Neuronal stem cell (in vitro differentiated cells): ENCODE data around the gene COX7B2.

Experiments
- DNase-seq: peaks from one replicate; pipeline ENCODE4 v3.0.0-alpha.2; 2013; ENCODE audit warnings: low spot score
- H2AFZ ChIP-seq: one replicate; pipeline ENCODE4 v1.6.1; 2013; ENCODE audit warnings: mild to moderate bottlenecking, low read length, inconsistent platforms
- H2AK5ac ChIP-seq: 2 replicates; pipeline ENCODE4 v1.6.1; 2013; ENCODE audit warnings: low read depth, mild to moderate bottlenecking, inconsistent platforms, low read length, moderate library complexity, mixed read lengths
- H2BK120ac ChIP-seq: 2 replicates; pipeline ENCODE4 v1.6.1; 2013; ENCODE audit warnings: low read depth, mild to moderate bottlenecking, inconsistent platforms, low read length, moderate library complexity, mixed read lengths
- H2BK12ac ChIP-seq: one replicate; pipeline ENCODE4 v1.6.1; 2013; ENCODE audit warnings: low read length, inconsistent platforms
- H2BK15ac ChIP-seq: 2 replicates; pipeline ENCODE4 v1.6.1; 2013; ENCODE audit warnings: mild to moderate bottlenecking, low read length, inconsistent platforms, mixed read lengths
- H2BK5ac ChIP-seq: one replicate; pipeline ENCODE4 v1.6.1; 2013; ENCODE audit warnings: inconsistent platforms, mild to moderate bottlenecking, low read length, moderate library complexity
- H3K14ac ChIP-seq: one replicate; pipeline ENCODE4 v1.6.1; 2013; ENCODE audit warnings: low read length, inconsistent platforms
- H3K18ac ChIP-seq: 2 replicates; pipeline ENCODE4 v1.6.1; 2013; ENCODE audit warnings: low read length, inconsistent platforms
- H3K23ac ChIP-seq: 2 replicates; pipeline ENCODE4 v1.6.1; 2013; ENCODE audit warnings: low read depth, mild to moderate bottlenecking, mixed read lengths, low read length, inconsistent platforms; ENCODE audit not compliant: poor library complexity
- H3K27ac ChIP-seq: replicated peaks from 3 replicates; pipeline ENCODE4 v1.5.1; 2013; ENCODE audit warnings: low read length, inconsistent platforms
- H3K27me3 ChIP-seq, 3 experiments: 2 replicates each; pipeline ENCODE4 v1.6.1; 2013; ENCODE audit warnings: low read length in 3 of 3, mild to moderate bottlenecking in 2 of 3, inconsistent platforms in 1 of 3, low read depth in 1 of 3, mixed read lengths in 1 of 3, moderate library complexity in 1 of 3; ENCODE audit not compliant: control insufficient read depth in 3 of 3, insufficient read depth in 3 of 3
- H3K36me3 ChIP-seq, 2 donors: replicated peaks in 1 of 2; 2 replicates each; pipeline ENCODE4 v1.6.1; 2013; ENCODE audit warnings: low read length in 2 of 2; ENCODE audit not compliant: control insufficient read depth in 2 of 2, insufficient read depth in 2 of 2
- H3K4ac ChIP-seq: 2 replicates; pipeline ENCODE4 v1.6.1; 2013; ENCODE audit warnings: inconsistent platforms, mild to moderate bottlenecking, low read length, moderate library complexity
- H3K4me1 ChIP-seq, 2 donors: 1 replicate in 1 of 2; 2 replicates in 1 of 2; pipeline ENCODE4 v1.6.1; 2013; ENCODE audit warnings: low read length in 2 of 2, low read depth in 1 of 2; ENCODE audit not compliant: control insufficient read depth in 2 of 2, insufficient read depth in 1 of 2
- H3K4me2 ChIP-seq: one replicate; pipeline ENCODE4 v1.6.1; 2013; ENCODE audit warnings: mild to moderate bottlenecking, low read length, inconsistent platforms; ENCODE audit not compliant: insufficient read depth, poor library complexity, severe bottlenecking
- H3K4me3 ChIP-seq, 2 donors: 2 replicates each; pipeline ENCODE4 v1.5.1; 2013; ENCODE audit warnings: low read length in 2 of 2, mild to moderate bottlenecking in 2 of 2, inconsistent platforms in 1 of 2, moderate library complexity in 1 of 2
- H3K79me1 ChIP-seq: one replicate; pipeline ENCODE4 v1.6.1; 2013; ENCODE audit warnings: low read depth, mild to moderate bottlenecking, inconsistent platforms, low read length, moderate library complexity
- H3K9ac ChIP-seq: one replicate; pipeline ENCODE4 v1.6.1; 2013; ENCODE audit warnings: mild to moderate bottlenecking, low read depth, low read length, inconsistent platforms; ENCODE audit not compliant: poor library complexity
- H3K9me3 ChIP-seq, 2 donors: replicated peaks in 1 of 2; 2 replicates each; pipeline versions ENCODE3 to v1.6.1; 2013; ENCODE audit warnings: low read length in 2 of 2, mild to moderate bottlenecking in 2 of 2, inconsistent platforms in 1 of 2, low read depth in 1 of 2, mixed read lengths in 1 of 2, moderate library complexity in 1 of 2; ENCODE audit not compliant: control insufficient read depth in 2 of 2, insufficient read depth in 1 of 2
- H4K8ac ChIP-seq: one replicate; pipeline ENCODE4 v1.6.1; 2013; ENCODE audit warnings: low read depth, mild to moderate bottlenecking, inconsistent platforms, low read length, moderate library complexity
- H4K91ac ChIP-seq: one replicate; pipeline ENCODE4 v1.6.1; 2013; ENCODE audit warnings: low read length, low read depth, mild to moderate bottlenecking, inconsistent platforms; ENCODE audit not compliant: poor library complexity
- WGBS, 2 donors: extraction: QIAGEN DNeasy Blood & Tissue Kit; methylation state at CpG; one replicate each; pipeline ENCODE4 v1.1.7; 2013; ENCODE audit warnings: missing lambda C conversion rate in 2 of 2, mixed read lengths in 1 of 2; ENCODE audit not compliant: insufficient read length in 2 of 2, insufficient replicate concordance in 1 of 2; ENCODE audit errors: extremely low coverage in 2 of 2; 5-methylcytosine and 5-hydroxymethylcytosine counted together

The COX7B2 gene

DNA sequence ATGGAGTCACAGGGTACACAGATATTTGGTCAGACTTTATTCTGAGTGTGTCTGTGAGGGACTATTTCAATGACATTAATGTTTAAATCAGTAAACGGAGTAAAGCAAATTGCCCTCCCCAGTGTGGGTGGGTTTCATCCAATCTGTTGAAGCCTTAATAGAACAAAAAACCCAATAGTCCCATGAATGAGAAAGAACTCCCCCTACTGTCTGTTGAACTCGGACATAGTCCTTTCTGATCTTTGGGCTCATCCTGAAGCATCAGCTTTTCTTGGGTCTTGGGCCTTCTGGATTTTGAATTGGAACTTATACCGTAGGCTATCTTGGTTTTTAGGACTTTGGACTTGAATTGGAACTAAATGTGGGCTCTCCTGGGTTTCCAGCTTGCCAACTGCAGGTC, 193.6 kb downstream of the COX7B2 start:
- Histone ChIP-seq H3K79me1 (no peaks in the 10 kb centered on the region), H3K4me2 (no peak overlapping the region), H2AFZ (no peak overlapping the region), H3K4ac (no peak overlapping the region), H2BK120ac (no peak overlapping the region), H3K9me3 (no peaks in the 10 kb centered on the region), H3K23ac (no peak overlapping the region), H4K91ac (no peak overlapping the region), H2AK5ac (no peak overlapping the region), H3K18ac (no peak overlapping the region), H2BK12ac (no peak overlapping the region), H2BK5ac (no peak overlapping the region), H4K8ac (no peak overlapping the region), H3K27me3 (no peaks in the 10 kb centered on the region), H3K14ac (no peak overlapping the region), H3K27ac (no peak overlapping the region), H3K9ac (no peak overlapping the region), H3K36me3 (no peaks in the 10 kb centered on the region), H3K4me3 (no peak overlapping the region), H3K4me1 (no peaks in the 10 kb centered on the region), H2BK15ac (no peak overlapping the region)
- WGBS, 2 donors = no CpG with 5 or more reads among the region's 3 CpGs
- no peak for DNase-seq

DNA sequence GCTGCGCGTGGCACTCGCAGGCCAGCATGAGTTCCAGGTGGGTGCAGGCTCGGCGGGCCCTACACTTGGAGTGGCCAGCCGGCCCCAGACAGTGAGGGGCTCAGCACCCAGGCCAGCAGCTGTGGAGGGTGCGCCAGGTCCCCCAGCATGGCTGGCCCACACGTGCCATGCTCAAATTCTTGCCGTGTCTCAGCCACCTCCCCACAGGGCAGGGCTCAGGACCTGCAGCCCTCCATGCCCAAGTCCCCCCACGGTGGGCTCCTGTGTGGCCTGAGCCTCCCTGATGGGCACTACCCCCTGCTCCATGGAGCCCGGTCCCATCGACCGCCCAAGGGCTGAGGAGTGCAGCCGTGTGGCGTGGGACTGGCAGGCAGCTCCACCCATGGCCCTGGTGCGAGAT, 210.2 kb downstream of the COX7B2 start:
- no peaks in the 10 kb centered on the region for H3K4me1 ChIP-seq
- no peak overlapping the region for H2BK120ac ChIP-seq
- H3K36me3 ChIP-seq = no peaks in the 10 kb centered on the region
- H3K79me1 ChIP-seq = no peaks in the 10 kb centered on the region
- H2BK15ac ChIP-seq = no peak overlapping the region
- H3K27ac ChIP-seq = no peak overlapping the region
- H3K9me3 ChIP-seq = peaks cover 0 to 1% of the 10 kb centered on the region in 2 donors
- H2BK12ac ChIP-seq = no peak overlapping the region
- no peak for DNase-seq
- H4K8ac ChIP-seq = no peak overlapping the region
- H3K27me3 ChIP-seq = no peaks in the 10 kb centered on the region
- H3K18ac ChIP-seq = no peak overlapping the region
- H3K9ac ChIP-seq = no peak overlapping the region
- H2AFZ ChIP-seq = no peak overlapping the region
- WGBS, 2 donors = no CpG with 5 or more reads among the region's 16 CpGs
- peak overlapping the region; percentile 47 for H3K14ac ChIP-seq
- no peak overlapping the region for H3K4me2 ChIP-seq
- no peak overlapping the region for H4K91ac ChIP-seq
- no peak overlapping the region for H2AK5ac ChIP-seq
- H3K4me3 ChIP-seq = no peak overlapping the region
- H3K4ac ChIP-seq = no peak overlapping the region
- no peak overlapping the region for H3K23ac ChIP-seq
- no peak overlapping the region for H2BK5ac ChIP-seq
